Heart left ventricle (tissue), 13 donors: ENCODE data around the gene GRAMD1C.

ENCODE experiments used
- POLR2A ChIP-seq, 2 donors: fragments of 450-650 bp; IDR thresholded peaks; one replicate each; pipeline ENCODE4 v1.6.1; 2017; ENCODE audit warnings: antibody characterized with exemption in 2 of 2, mild to moderate bottlenecking in 2 of 2, moderate library complexity in 2 of 2
- TF ChIP-seq, protein P1 (sequence below), 12 donors: fragments of 200-600 bp; sonication (generic) in 4 of 12; IDR thresholded peaks; one replicate each; pipeline versions ENCODE4 v1.5.0 to v1.8.0; 2018 to 2022; ENCODE audit warnings: antibody characterized with exemption in 12 of 12, mild to moderate bottlenecking in 5 of 12
- donor health status: ischemic (EF 13 %, LVEDD 7.1; RV severe dilation, severe dysfunction).
- donor health status: DM: no; HTN: yes; CAD: no.
- donor health status: DM: no; HTN: no; CAD: no.
- donor health status: ischemic (EF 25% LVEDD 6.9; RV normal size, moderate dysfunction).
- donor health status: ischemic (EF 25% LVEDD 5.7; RV mildly dilated, moderate dysfunction).
- donor health status: ischemic (EF 35%, LVEDD 5.7; RV mildly dilated, moderate dysfunction).
- donor health status: nonischemic (EF 11% LVEDD 7.7; RV severe dilation, severe dysfunction).
- donor health status: DM: yes; HTN: yes; CAD: no.
- donor health status: PGD.
- donor health status: ischemic (EF 29% LVEDD 5.4; RV normal size, mild dysfunction).
- donor health status: nonischemic (EF 23%, LVEDD 6.1; RV moderate dilation, normal function).

- TF ChIP-seq, protein P1, sequence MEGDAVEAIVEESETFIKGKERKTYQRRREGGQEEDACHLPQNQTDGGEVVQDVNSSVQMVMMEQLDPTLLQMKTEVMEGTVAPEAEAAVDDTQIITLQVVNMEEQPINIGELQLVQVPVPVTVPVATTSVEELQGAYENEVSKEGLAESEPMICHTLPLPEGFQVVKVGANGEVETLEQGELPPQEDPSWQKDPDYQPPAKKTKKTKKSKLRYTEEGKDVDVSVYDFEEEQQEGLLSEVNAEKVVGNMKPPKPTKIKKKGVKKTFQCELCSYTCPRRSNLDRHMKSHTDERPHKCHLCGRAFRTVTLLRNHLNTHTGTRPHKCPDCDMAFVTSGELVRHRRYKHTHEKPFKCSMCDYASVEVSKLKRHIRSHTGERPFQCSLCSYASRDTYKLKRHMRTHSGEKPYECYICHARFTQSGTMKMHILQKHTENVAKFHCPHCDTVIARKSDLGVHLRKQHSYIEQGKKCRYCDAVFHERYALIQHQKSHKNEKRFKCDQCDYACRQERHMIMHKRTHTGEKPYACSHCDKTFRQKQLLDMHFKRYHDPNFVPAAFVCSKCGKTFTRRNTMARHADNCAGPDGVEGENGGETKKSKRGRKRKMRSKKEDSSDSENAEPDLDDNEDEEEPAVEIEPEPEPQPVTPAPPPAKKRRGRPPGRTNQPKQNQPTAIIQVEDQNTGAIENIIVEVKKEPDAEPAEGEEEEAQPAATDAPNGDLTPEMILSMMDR (IDR thresholded peaks at IDR 0.05), result no peak
- TF ChIP-seq POLR2A (IDR thresholded peaks at IDR 0.05), result no peak
Observed at GRCh38 chr3:113829576-113830354, 8.8 kb upstream of the GRAMD1C start.
